Neuronal stem cell (in vitro differentiated cells): Measurements from ENCODE around the gene SLC9C1.

Source experiments
- DNase-seq: peaks from one replicate; pipeline ENCODE4 v3.0.0-alpha.2; 2013; ENCODE audit warnings: low spot score
- H2AFZ ChIP-seq: one replicate; pipeline ENCODE4 v1.6.1; 2013; ENCODE audit warnings: mild to moderate bottlenecking, low read length, inconsistent platforms
- H2AK5ac ChIP-seq: 2 replicates; pipeline ENCODE4 v1.6.1; 2013; ENCODE audit warnings: low read depth, mild to moderate bottlenecking, inconsistent platforms, low read length, moderate library complexity, mixed read lengths
- H2BK120ac ChIP-seq: 2 replicates; pipeline ENCODE4 v1.6.1; 2013; ENCODE audit warnings: low read depth, mild to moderate bottlenecking, inconsistent platforms, low read length, moderate library complexity, mixed read lengths
- H2BK12ac ChIP-seq: one replicate; pipeline ENCODE4 v1.6.1; 2013; ENCODE audit warnings: low read length, inconsistent platforms
- H2BK15ac ChIP-seq: 2 replicates; pipeline ENCODE4 v1.6.1; 2013; ENCODE audit warnings: mild to moderate bottlenecking, low read length, inconsistent platforms, mixed read lengths
- H2BK5ac ChIP-seq: one replicate; pipeline ENCODE4 v1.6.1; 2013; ENCODE audit warnings: inconsistent platforms, mild to moderate bottlenecking, low read length, moderate library complexity
- H3K14ac ChIP-seq: one replicate; pipeline ENCODE4 v1.6.1; 2013; ENCODE audit warnings: low read length, inconsistent platforms
- H3K18ac ChIP-seq: 2 replicates; pipeline ENCODE4 v1.6.1; 2013; ENCODE audit warnings: low read length, inconsistent platforms
- H3K23ac ChIP-seq: 2 replicates; pipeline ENCODE4 v1.6.1; 2013; ENCODE audit warnings: low read depth, mild to moderate bottlenecking, mixed read lengths, low read length, inconsistent platforms; ENCODE audit not compliant: poor library complexity
- H3K27ac ChIP-seq: replicated peaks from 3 replicates; pipeline ENCODE4 v1.5.1; 2013; ENCODE audit warnings: low read length, inconsistent platforms
- H3K27me3 ChIP-seq, 3 experiments: 2 replicates each; pipeline ENCODE4 v1.6.1; 2013; ENCODE audit warnings: low read length in 3 of 3, mild to moderate bottlenecking in 2 of 3, inconsistent platforms in 1 of 3, low read depth in 1 of 3, mixed read lengths in 1 of 3, moderate library complexity in 1 of 3; ENCODE audit not compliant: control insufficient read depth in 3 of 3, insufficient read depth in 3 of 3
- H3K36me3 ChIP-seq, 2 donors: replicated peaks in 1 of 2; 2 replicates each; pipeline ENCODE4 v1.6.1; 2013; ENCODE audit warnings: low read length in 2 of 2; ENCODE audit not compliant: control insufficient read depth in 2 of 2, insufficient read depth in 2 of 2
- H3K4ac ChIP-seq: 2 replicates; pipeline ENCODE4 v1.6.1; 2013; ENCODE audit warnings: inconsistent platforms, mild to moderate bottlenecking, low read length, moderate library complexity
- H3K4me1 ChIP-seq, 2 donors: 1 replicate in 1 of 2; 2 replicates in 1 of 2; pipeline ENCODE4 v1.6.1; 2013; ENCODE audit warnings: low read length in 2 of 2, low read depth in 1 of 2; ENCODE audit not compliant: control insufficient read depth in 2 of 2, insufficient read depth in 1 of 2
- H3K4me2 ChIP-seq: one replicate; pipeline ENCODE4 v1.6.1; 2013; ENCODE audit warnings: mild to moderate bottlenecking, low read length, inconsistent platforms; ENCODE audit not compliant: insufficient read depth, poor library complexity, severe bottlenecking
- H3K4me3 ChIP-seq, 2 donors: 2 replicates each; pipeline ENCODE4 v1.5.1; 2013; ENCODE audit warnings: low read length in 2 of 2, mild to moderate bottlenecking in 2 of 2, inconsistent platforms in 1 of 2, moderate library complexity in 1 of 2
- H3K79me1 ChIP-seq: one replicate; pipeline ENCODE4 v1.6.1; 2013; ENCODE audit warnings: low read depth, mild to moderate bottlenecking, inconsistent platforms, low read length, moderate library complexity
- H3K9ac ChIP-seq: one replicate; pipeline ENCODE4 v1.6.1; 2013; ENCODE audit warnings: mild to moderate bottlenecking, low read depth, low read length, inconsistent platforms; ENCODE audit not compliant: poor library complexity
- H3K9me3 ChIP-seq, 2 donors: replicated peaks in 1 of 2; 2 replicates each; pipeline versions ENCODE3 to v1.6.1; 2013; ENCODE audit warnings: low read length in 2 of 2, mild to moderate bottlenecking in 2 of 2, inconsistent platforms in 1 of 2, low read depth in 1 of 2, mixed read lengths in 1 of 2, moderate library complexity in 1 of 2; ENCODE audit not compliant: control insufficient read depth in 2 of 2, insufficient read depth in 1 of 2
- H4K8ac ChIP-seq: one replicate; pipeline ENCODE4 v1.6.1; 2013; ENCODE audit warnings: low read depth, mild to moderate bottlenecking, inconsistent platforms, low read length, moderate library complexity
- H4K91ac ChIP-seq: one replicate; pipeline ENCODE4 v1.6.1; 2013; ENCODE audit warnings: low read length, low read depth, mild to moderate bottlenecking, inconsistent platforms; ENCODE audit not compliant: poor library complexity
- WGBS, 2 donors: extraction: QIAGEN DNeasy Blood & Tissue Kit; methylation state at CpG; one replicate each; pipeline ENCODE4 v1.1.7; 2013; ENCODE audit warnings: missing lambda C conversion rate in 2 of 2, mixed read lengths in 1 of 2; ENCODE audit not compliant: insufficient read length in 2 of 2, insufficient replicate concordance in 1 of 2; ENCODE audit errors: extremely low coverage in 2 of 2; 5-methylcytosine and 5-hydroxymethylcytosine counted together

SLC9C1 gene

DNA sequence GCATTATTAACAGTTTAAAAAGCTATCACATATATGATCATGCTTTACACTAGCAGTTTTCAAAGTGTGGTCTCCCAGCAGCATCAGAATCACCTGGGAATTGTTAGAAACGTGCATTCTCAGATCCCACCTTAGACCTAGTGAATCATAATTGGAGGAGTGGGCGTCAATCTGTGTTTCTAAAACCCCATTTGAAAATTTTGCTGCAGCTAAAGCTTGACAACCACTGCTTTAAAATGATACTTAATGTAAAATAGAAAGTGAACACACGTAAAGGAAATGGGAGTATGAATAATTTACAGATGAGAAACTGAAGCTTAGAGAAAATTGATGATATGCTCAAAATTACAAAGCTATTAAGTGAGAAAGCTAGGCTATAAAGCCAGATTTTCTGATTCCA is 62.3 kb downstream of the SLC9C1 start:
- no peak overlapping the region for H3K9ac ChIP-seq
- H3K79me1 ChIP-seq, result no peaks in the 10 kb centered on the region
- no peak overlapping the region for H2AFZ ChIP-seq
- H3K18ac ChIP-seq, result no peak overlapping the region
- no peaks in the 10 kb centered on the region for H3K4me1 ChIP-seq
- no peak overlapping the region for H3K23ac ChIP-seq
- H3K4me2 ChIP-seq, result no peak overlapping the region
- no peak overlapping the region for H4K8ac ChIP-seq
- H3K27ac ChIP-seq, result no peak overlapping the region
- H2BK5ac ChIP-seq, result no peak overlapping the region
- no peaks in the 10 kb centered on the region for H3K27me3 ChIP-seq
- no peak overlapping the region for H4K91ac ChIP-seq
- H3K9me3 ChIP-seq, result no peaks in the 10 kb centered on the region
- no peak overlapping the region for H2BK12ac ChIP-seq
- H3K4ac ChIP-seq, result no peak overlapping the region
- no CpG with 5 or more reads among the region's 3 CpGs for WGBS, 2 donors
- DNase-seq, result no peak
- no peak overlapping the region for H3K4me3 ChIP-seq
- no peaks in the 10 kb centered on the region for H3K36me3 ChIP-seq
- H3K14ac ChIP-seq, result no peak overlapping the region
- no peak overlapping the region for H2BK120ac ChIP-seq
- no peak overlapping the region for H2AK5ac ChIP-seq
- no peak overlapping the region for H2BK15ac ChIP-seq

- Histone ChIP-seq H3K4me3 (no peak overlapping the region), H3K27ac (no peak overlapping the region), H3K4me2 (no peak overlapping the region), H3K9me3 (no peaks in the 10 kb centered on the region), H3K27me3 (no peaks in the 10 kb centered on the region), H2BK12ac (no peak overlapping the region), H3K9ac (no peak overlapping the region), H2BK5ac (no peak overlapping the region), H3K79me1 (no peaks in the 10 kb centered on the region), H3K14ac (no peak overlapping the region), H2BK120ac (no peak overlapping the region), H3K18ac (no peak overlapping the region), H3K4me1 (no peaks in the 10 kb centered on the region), H2BK15ac (no peak overlapping the region), H3K36me3 (no peaks in the 10 kb centered on the region), H3K23ac (no peak overlapping the region), H4K91ac (no peak overlapping the region), H2AK5ac (no peak overlapping the region), H3K4ac (no peak overlapping the region), H2AFZ (no peak overlapping the region), H4K8ac (no peak overlapping the region)
- no peak for DNase-seq
- WGBS, 2 donors, result no CpG with 5 or more reads among the region's 1 CpG
These were observed 64.0 kb downstream of the SLC9C1 start for GRCh38 chr3:112230033-112230432.

DNA sequence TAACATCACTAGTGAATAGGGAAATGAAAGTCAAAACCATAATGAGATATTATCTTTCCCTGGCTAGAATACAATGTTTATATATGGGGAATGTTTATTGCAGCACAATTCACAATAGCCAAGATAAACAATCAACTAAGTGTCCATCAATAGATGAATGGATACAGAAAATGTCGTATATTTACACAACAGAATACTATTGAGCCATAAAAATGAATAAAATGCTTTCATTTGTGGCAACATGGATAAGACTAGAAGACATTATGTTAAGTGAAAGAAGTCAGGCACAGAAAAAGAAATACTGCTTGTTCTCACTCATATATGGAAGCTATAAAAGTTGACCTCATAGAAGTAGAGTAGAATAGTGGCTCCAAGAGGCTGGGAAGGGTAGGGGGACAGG is 65.2 kb downstream of the SLC9C1 start:
- no peak overlapping the region for H2AK5ac ChIP-seq
- H2AFZ ChIP-seq, result no peak overlapping the region
- H4K91ac ChIP-seq, result no peak overlapping the region
- H3K36me3 ChIP-seq, result no peaks in the 10 kb centered on the region
- H3K9me3 ChIP-seq, result peaks cover 0 to 3% of the 10 kb centered on the region in 2 donors
- H3K27ac ChIP-seq, result no peak overlapping the region
- H3K23ac ChIP-seq, result no peak overlapping the region
- H2BK120ac ChIP-seq, result no peak overlapping the region
- no CpG with 5 or more reads among the region's 1 CpG for WGBS, 2 donors
- no peak overlapping the region for H3K9ac ChIP-seq
- no peak overlapping the region for H4K8ac ChIP-seq
- H2BK12ac ChIP-seq, result no peak overlapping the region
- H3K4me1 ChIP-seq, result no peaks in the 10 kb centered on the region
- H3K27me3 ChIP-seq, result no peaks in the 10 kb centered on the region
- H3K4ac ChIP-seq, result no peak overlapping the region
- no peak overlapping the region for H3K4me3 ChIP-seq
- no peak for DNase-seq
- no peak overlapping the region for H3K14ac ChIP-seq
- H3K4me2 ChIP-seq, result no peak overlapping the region
- H3K79me1 ChIP-seq, result no peaks in the 10 kb centered on the region
- no peak overlapping the region for H2BK5ac ChIP-seq
- no peak overlapping the region for H2BK15ac ChIP-seq
- no peak overlapping the region for H3K18ac ChIP-seq

DNA sequence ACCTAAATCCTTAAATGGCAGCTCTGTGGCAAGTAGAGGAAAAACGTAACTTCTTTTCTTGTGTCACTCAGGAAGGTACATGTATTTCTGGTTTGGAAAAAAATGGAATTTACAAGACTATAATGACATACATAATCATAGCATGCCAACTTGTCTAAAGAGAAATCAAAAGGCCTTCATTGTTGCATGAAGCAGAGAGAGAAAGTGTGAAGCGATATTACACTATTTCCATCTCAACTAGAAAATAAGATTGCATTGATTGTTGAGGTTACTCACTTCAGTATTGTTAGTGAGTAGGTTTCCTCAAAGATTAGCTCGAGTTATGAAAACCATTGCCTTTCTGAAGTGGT is 93.7 kb downstream of the SLC9C1 start:
- Histone ChIP-seq H2BK12ac (no peak overlapping the region), H3K14ac (no peak overlapping the region), H2BK120ac (no peak overlapping the region), H3K4me2 (no peak overlapping the region), H3K4me1 (no peaks in the 10 kb centered on the region), H2AK5ac (no peak overlapping the region), H3K36me3 (no peaks in the 10 kb centered on the region), H3K4me3 (no peak overlapping the region), H3K79me1 (no peaks in the 10 kb centered on the region), H3K9me3 (no peaks in the 10 kb centered on the region), H2AFZ (no peak overlapping the region), H2BK15ac (no peak overlapping the region), H3K27ac (no peak overlapping the region), H3K18ac (no peak overlapping the region), H4K8ac (no peak overlapping the region), H3K27me3 (no peaks in the 10 kb centered on the region), H3K4ac (no peak overlapping the region), H2BK5ac (no peak overlapping the region), H4K91ac (no peak overlapping the region), H3K23ac (no peak overlapping the region), H3K9ac (no peak overlapping the region)
- no CpG with 5 or more reads among the region's 3 CpGs for WGBS, 2 donors
- DNase-seq, result no peak
